Forelimb muscle (tissue), 1 donor: ENCODE data around the gene CYTH3. TPM values are rescaled to one million over a fixed set of nuclear protein-coding genes. Genes with fewer than 3 reads are reported as not detected.

Source experiments
- DNase-seq: peaks from one replicate; pipeline ENCODE4 v3.0.0-alpha.2; 2013; ENCODE audit warnings: low read depth
- polyA plus RNA-seq: library from polyadenylated mRNA; unstranded; fragments of 120-200 nt; gene quantifications from one replicate; pipeline ENCODE4 v1.2.1, GENCODE V29; 2013; ENCODE audit not compliant: insufficient read length

CYTH3 gene
- polyA plus RNA-seq, 1 donor: 29.3 TPM

GRCh38 chr7:6167587-6168476 is 104.6 kb downstream of the CYTH3 start:
- DNase-seq: no peak

- DNase-seq: no peak
Observed at GRCh38 chr7:6167004-6167551, 105.3 kb downstream of the CYTH3 start.

- no peak for DNase-seq
Observed at GRCh38 chr7:6166443-6166891, 106.0 kb downstream of the CYTH3 start.

DNA sequence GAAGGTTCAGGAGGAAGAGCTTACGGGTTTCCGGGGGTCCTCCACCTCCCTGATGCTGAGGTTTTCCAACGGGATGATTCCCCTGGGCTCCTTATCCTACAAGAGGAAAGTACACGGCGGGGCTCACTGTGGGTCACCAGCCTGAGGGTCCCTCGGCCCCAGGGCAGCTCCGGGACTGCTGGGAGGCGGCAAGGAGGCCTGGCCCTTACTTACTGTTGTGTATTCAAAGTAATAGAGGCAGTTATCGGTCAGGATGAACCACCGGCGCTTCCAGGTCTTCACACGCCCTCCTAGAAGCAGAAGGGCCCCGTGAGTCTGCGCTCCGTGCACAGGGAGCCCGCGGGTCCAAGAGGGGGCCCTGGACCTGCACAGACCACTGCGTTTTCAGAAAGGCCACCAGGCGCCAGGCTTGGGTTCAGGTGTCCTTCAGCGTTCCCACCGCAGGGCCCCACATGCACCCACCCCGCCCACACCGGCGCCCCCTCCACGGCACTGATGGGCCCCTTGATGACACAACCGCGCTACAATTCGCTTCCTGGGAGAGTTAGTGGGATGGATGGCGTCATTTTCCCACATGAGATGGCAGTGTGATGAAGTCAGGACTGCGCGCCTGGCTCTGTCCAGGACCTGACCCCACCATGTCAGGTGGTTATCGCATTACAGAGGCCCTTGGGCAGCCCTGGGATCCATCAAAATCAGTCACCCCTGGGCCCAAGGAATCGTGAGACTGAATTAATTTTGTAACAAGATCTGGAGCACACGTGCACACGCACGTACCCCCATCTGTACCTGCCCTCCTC is 106.7 kb downstream of the CYTH3 start:
- no peak for DNase-seq

DNA sequence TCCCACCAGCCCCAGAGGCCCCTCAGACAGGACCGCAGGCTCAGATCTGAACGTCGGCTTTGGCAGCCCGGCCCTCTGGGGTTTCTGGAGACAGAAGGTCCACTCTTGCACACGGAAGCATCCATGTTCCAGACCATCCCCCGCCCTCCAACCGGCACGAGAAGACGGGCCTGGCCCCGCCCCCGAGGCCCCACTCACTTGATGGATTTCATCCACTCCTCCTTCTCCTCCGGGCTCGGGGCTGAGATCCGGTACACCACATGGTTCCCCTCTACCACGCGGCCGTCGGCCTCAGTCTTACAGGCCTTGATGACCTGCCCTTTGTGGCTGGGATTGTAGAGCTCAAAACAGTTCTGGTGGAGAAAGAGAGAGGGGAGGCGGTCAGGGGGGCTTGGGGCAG is 107.3 kb downstream of the CYTH3 start:
- no peak for DNase-seq

- no peak for DNase-seq
Observed at GRCh38 chr7:6164491-6164890, 107.9 kb downstream of the CYTH3 start.

- no peak for DNase-seq
Observed at GRCh38 chr7:6164010-6164409, 108.4 kb downstream of the CYTH3 start.

DNA sequence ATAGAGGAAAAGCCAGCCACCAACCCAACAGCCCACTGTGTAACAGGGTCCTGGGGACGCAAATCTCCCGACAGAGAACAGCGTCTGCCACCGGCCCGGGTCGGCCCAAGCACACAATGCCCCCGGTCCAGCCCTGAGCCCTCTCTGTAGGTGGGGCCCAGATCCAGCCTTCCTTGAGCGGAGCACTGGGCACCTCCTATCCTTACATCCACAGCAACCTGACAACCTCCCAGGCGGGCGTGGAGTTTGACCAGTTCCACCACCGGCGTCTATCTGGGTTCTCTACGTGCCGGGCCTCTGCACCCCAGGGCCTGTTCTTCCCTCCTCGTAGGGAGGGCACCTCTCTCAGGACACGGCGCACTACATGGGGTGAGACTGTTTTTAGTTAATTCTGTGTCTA is 109.0 kb downstream of the CYTH3 start:
- no peak for DNase-seq

DNA sequence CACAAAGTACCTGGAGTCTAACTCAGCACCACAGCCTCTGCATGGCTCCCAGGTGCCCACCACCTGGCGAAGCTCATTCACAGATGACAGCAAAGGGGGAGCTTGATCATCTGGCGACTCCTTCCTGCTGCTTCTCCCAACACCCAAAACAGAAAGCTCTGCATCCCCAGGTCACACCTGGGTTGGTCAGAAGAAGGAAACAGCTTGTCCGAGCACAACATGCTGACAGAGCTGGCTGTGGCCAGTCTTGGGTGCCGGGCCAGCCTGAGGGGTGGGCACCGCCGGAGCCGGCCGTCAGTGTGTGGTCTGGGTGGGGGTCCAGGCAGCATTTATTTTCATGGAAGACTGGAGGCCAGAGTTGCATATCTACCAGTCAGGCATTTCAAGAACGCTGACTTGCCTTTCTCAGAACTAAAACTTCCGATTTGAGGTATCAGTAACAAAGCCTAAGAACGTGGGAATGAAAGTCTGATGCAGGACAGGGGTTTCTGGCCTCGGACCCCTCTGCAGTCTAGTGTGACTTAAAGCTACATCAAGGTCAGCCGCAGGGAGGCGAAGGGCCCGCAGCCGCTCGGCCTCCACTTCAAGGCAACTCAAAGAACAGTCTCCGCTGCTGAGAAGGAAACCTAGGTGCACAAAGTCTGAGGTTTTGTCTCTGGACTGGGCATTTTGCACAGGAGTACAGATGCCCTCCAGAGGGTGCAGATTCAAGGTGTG is 109.6 kb downstream of the CYTH3 start:
- no peak for DNase-seq

GRCh38 chr7:6162331-6162620 is 110.1 kb downstream of the CYTH3 start:
- DNase-seq: peak; percentile 50

DNA sequence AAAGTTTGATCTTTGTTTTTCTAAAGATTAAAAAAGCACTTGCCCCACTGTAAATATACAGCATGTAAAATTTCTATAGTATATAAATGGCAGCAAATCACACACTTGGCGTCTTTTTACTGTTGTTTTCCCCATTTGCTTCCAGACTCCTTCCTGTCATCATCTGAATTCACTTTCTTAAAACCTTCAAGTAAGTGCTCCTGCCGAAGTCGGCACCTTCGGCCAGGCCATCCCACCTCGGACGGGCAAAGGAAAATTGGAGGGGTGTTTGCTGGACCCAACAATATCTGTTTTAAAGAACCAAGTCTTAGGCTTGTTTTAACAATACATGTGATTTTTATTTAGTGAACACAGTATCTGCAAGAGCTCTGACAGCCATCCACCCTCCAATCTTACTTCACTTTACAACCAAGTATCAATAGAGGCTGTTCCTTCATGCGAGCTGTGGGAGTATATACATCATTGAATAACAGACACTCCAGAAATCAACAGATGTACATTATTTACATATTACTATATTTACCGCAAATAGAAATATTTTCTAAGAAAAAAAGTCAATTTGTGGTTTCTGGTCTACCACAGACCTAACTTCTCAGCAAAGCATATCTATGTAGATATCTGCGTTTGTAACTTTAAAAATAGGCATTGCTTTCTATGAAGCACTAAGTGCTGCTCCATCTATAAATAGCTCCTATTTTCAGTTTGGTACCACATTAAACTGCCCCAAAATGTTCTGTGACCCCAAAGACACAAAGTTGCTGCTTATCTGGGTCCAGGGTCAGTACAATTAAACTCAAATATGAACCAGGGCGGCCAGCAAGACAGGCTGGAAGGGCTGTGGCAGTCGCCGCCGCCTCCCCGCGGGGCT is 110.7 kb downstream of the CYTH3 start:
- no peak for DNase-seq

DNA sequence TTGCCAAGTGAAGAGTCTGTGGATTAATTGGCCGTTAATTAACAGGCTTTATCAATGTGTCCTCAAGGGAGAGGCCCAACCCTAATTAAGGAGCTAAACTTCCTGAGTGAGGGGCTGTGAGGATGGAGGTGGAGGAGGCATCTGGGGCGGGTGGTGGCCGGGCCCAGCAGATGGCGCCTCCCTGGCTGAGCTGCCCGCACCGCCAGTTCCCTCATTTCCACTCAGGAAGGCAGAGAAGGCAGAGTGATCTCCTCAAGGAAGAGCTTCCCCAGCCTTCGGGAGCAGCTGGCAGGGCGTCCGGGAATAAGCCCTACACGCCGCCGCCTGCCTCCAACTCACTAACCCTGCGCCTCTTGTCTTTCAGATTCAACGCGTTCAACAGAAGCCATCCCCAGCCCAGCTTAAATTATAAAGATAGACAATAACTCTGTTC is 112.2 kb downstream of the CYTH3 start:
- no peak for DNase-seq

DNA sequence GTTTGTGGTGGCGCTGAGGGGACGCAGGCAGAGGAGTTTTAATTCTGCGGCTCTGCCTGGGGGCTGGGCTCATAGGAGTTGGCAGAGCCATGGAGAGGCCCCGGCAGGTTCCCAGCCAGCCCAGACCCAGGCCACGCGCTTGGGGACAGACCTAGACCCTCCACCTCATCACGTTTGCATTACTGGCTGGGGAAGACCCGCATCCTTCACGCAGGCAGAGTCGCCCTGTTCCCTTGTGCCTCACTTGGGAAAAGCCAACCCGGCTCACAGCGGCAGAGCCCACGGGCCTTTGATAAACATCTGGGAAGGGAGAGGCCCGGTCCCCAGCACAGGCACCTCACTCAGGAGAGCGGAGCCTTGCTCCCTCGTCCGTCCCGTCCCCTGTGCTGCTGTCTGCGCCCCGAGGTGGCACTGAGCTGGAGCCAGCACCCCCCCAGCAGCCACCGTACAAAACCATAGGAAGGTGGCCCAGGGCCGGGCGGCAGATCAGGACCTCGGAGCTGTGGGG is 112.8 kb downstream of the CYTH3 start:
- no peak for DNase-seq

- no peak for DNase-seq
Observed at GRCh38 chr7:6159097-6159483, 113.3 kb downstream of the CYTH3 start.

DNA sequence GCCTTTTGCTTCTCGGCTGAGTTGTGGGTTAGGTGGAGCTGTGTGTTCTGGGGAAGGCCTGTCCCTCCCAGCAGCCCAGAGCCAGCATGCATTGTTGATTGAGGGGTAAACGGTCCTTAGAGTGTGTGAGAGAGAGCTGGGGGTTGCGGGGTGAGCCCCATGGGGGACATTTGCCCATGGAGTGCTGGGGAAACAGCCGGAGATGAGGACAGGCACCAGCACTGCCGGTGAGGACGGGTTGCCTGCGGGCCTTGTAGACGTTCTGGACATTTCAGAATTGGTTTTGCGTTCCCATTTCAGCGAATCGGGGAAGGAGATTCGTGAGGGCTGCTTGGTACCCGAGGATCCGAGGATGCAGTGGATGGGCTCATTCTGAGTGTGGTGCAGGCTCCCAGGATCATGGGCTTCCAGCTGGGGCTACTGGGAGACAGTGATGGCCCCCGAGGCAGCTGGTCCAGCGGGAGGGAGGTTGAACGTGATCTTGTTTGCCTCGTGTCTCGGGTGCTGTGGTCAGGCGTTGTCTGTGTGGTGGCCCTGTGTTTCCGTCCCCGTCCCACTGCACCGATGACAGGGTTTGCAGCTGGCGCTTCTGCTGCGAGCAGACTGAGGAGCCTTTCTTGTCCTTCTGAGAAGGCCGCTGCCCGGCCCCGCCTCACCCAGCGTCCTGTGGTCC is 113.9 kb downstream of the CYTH3 start:
- no peak for DNase-seq

- DNase-seq: no peak
Observed at GRCh38 chr7:6157685-6158423, 114.6 kb downstream of the CYTH3 start.

GRCh38 chr7:6156734-6157133 is 115.7 kb downstream of the CYTH3 start:
- DNase-seq: no peak

GRCh38 chr7:6155596-6155995 is 116.8 kb downstream of the CYTH3 start:
- no peak for DNase-seq

GRCh38 chr7:6154542-6155404 is 117.7 kb downstream of the CYTH3 start:
- no peak for DNase-seq
